Omental fat pad (tissue), 4 donors: Measurements from ENCODE around the gene FAM24B. TPM values are rescaled to one million over a fixed set of nuclear protein-coding genes. Genes with fewer than 3 reads are reported as not detected.

ENCODE experiments used
- ATAC-seq: fragments of 150-250 bp; one replicate; pipeline ENCODE4 v1.9.1; 2016; ENCODE audit warnings: mild to moderate bottlenecking, moderate library complexity; ENCODE audit not compliant: low FRiP score
- DNase-seq: peaks from one replicate; pipeline ENCODE4 v3.0.0-alpha.2; 2019; ENCODE audit warnings: low spot score
- total RNA-seq, 4 donors: library from RNA; depleted of rRNA; stranded (reverse); fragments of >200 nt; gene quantifications; one replicate each; pipeline ENCODE4 v1.1.0, GENCODE V29; 2016
- TF ChIP-seq, protein P1 (sequence below), 3 donors: fragments of 450-650 bp; IDR thresholded peaks; one replicate each; pipeline ENCODE4 v1.5.1; 2016 to 2017; ENCODE audit warnings: antibody characterized with exemption in 3 of 3, mild to moderate bottlenecking in 3 of 3, moderate library complexity in 2 of 3

FAM24B gene
- total RNA-seq, 4 donors from 2014 or later: 1.0 to 4.4 (median 3.2) TPM

DNA sequence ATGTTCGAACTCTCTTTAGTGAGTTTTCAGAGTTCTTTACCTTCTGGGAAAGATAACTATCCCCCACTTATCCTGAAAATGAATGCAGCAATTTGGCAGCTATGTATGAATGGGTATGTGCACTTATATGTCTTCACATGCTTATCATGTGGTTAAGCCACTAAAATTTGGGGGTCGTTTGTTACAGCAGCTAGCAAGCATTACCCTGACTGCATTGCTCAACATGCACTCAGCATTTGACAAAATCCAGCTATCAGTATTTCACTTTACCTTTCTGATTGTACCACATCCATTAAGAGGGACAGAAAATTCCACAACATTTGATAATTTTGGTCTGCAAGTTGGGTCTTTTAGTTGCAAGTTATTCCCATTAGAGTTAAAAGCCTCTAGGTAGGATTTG lies 43.5 kb downstream of the FAM24B start:
- DNase-seq (no peak), ATAC-seq (no peak)
- TF ChIP-seq, protein P1, sequence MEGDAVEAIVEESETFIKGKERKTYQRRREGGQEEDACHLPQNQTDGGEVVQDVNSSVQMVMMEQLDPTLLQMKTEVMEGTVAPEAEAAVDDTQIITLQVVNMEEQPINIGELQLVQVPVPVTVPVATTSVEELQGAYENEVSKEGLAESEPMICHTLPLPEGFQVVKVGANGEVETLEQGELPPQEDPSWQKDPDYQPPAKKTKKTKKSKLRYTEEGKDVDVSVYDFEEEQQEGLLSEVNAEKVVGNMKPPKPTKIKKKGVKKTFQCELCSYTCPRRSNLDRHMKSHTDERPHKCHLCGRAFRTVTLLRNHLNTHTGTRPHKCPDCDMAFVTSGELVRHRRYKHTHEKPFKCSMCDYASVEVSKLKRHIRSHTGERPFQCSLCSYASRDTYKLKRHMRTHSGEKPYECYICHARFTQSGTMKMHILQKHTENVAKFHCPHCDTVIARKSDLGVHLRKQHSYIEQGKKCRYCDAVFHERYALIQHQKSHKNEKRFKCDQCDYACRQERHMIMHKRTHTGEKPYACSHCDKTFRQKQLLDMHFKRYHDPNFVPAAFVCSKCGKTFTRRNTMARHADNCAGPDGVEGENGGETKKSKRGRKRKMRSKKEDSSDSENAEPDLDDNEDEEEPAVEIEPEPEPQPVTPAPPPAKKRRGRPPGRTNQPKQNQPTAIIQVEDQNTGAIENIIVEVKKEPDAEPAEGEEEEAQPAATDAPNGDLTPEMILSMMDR (IDR thresholded peaks at IDR 0.05): no peak

DNA sequence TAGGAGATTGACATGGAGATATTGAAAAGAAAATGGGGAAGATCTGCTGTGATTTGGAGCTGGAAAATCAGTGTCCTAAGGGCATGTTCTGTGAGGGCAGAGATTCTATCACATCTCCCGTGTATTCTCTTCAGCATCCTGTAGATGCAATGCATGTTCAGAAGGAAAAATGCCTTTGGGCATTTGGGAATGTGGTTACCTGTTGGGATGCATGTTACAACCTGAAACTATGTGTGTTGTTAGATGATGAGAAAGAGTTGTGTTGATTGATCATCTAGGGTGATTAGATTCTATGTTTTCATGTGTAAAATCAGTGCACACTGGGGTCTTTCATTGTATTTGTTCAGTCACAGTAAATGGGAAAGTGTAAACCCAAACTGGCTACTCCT lies 48.4 kb downstream of the FAM24B start:
- TF ChIP-seq, protein P1 (IDR thresholded peaks at IDR 0.05): no peak
- ATAC-seq (no peak), DNase-seq (no peak)

DNA sequence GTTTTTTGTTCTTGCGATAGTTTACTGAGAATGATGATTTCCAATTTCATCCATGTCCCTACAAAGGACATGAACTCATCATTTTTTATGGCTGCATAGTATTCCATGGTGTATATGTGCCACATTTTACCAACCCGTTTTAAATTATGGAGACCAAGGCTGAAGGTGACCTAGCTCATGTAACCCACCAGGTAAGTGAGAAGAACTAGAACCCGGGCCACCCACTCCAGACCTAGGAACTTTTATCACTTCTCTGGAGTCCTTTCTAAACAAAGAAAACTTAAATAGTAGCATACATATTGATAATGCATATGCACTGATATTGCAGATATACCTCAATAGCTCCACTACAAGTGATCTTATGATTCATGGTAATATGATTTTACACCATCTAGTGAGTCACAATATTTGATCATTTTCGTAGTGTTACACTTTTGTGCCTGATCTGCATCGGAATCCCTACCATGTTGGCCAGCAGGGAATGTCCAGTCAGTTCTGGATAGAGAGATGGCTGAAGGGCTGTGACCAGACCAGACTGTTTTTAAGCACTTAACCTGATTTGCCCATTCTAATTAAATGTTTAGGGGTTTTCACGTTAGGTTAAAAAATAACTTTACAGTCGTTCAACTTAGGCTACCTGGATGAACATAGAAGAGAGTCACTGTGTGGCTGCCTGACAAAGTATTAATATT lies 49.0 kb downstream of the FAM24B start:
- TF ChIP-seq, protein P1 (IDR thresholded peaks at IDR 0.05): no peak
- ATAC-seq (no peak), DNase-seq (no peak)

DNA sequence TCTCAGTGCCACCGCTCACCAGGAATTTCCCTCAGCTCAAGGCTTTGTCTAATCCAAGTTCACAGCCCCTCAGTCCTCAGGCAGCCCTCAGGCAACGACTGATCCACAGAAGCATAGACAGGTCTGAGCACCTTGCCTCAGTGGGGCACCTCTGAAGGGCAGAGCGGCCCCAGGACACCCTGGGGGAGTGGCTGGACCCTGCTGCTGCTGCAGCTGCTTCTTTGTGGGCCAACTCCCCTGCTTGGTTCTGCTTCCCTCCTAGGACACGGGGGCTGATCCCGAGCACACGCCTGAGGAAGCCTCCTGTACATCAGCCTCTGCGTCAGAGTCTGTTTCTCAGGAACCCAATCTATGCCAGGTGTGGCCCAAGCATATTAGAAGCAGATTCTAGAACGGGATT lies 49.9 kb downstream of the FAM24B start:
- DNase-seq: no peak
- no peak for ATAC-seq
- TF ChIP-seq, protein P1 (IDR thresholded peaks at IDR 0.05): no peak

DNA sequence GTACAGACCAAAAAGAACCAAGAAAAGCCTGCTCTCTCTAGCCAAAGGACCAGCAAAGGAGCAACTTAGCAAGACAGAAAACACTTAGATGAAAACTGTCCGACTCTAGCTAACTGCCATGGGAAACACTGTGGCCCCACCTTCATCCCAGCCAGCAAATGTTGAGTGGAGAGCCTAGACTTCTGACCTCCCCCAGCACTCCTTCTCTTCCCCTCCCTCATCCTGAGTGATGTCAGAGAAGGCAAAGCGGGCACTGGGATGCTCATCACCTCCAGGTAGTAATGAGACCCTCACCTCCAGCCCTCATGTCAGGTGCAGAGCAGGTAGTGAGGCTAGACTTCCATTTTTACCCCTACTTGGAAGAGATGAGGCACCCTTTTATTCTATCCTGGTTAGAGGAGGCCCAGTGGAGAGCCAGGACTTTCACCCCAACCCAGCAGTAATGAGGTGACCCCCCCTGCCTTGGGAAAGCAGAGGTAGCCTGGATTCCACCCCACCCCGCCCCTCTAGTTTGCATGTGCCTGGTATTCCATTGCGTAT lies 50.6 kb downstream of the FAM24B start:
- TF ChIP-seq, protein P1 (IDR thresholded peaks at IDR 0.05): no peak
- DNase-seq (no peak), ATAC-seq (no peak)

DNA sequence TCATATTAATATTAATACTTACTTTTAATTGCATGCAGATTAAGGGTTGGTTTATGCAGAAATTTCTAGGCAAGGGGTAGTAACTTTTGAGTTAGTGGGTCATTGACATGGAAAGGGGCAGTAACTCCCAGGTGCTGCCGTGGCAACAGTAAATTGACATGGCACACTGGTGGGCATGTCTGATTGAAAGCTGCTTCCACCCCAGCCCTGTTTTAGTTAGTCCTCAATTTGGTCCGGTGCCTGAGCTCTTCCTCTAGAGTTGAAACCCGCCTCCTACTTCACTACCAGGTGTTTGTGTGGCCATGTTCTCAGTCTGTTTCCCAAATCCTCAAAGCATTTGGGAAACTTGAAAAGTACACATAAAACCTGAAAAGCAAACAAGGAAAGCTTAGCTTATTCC lies 52.1 kb downstream of the FAM24B start:
- DNase-seq (no peak), ATAC-seq (no peak)
- TF ChIP-seq, protein P1 (IDR thresholded peaks at IDR 0.05): no peak
